Ascending aorta (tissue), 2 donors: ENCODE data around the gene TMEM108. TPM values are rescaled to one million over a fixed set of nuclear protein-coding genes. Genes with fewer than 3 reads are reported as not detected.

Experiments used
- DNase-seq, 2 donors: peaks; one replicate each; pipeline ENCODE4 v3.0.0-alpha.2; 2019; ENCODE audit warnings: low spot score in 2 of 2
- H3K27ac ChIP-seq, 2 donors: fragments of 200-600 bp; sonication (generic); one replicate each; pipeline ENCODE4 v1.5.1; 2016 to 2017; ENCODE audit warnings: mild to moderate bottlenecking in 1 of 2
- H3K27me3 ChIP-seq: fragments of 200-600 bp; sonication (generic); one replicate; pipeline ENCODE4 v1.5.1; 2017
- H3K36me3 ChIP-seq, 2 donors: fragments of 200-600 bp; sonication (generic); one replicate each; pipeline ENCODE4 v1.5.1; 2016
- H3K4me1 ChIP-seq, 2 donors: fragments of 200-600 bp; sonication (generic); one replicate each; pipeline ENCODE4 v1.5.1; 2016 to 2017; ENCODE audit warnings: mild to moderate bottlenecking in 1 of 2
- H3K4me3 ChIP-seq, 2 donors: fragments of 200-600 bp; sonication (generic); one replicate each; pipeline ENCODE4 v1.5.1; 2016 to 2017; ENCODE audit warnings: mild to moderate bottlenecking in 1 of 2
- H3K9me3 ChIP-seq, 2 donors: fragments of 200-600 bp; sonication (generic); one replicate each; pipeline ENCODE4 v1.5.1; 2016
- intact Hi-C: fragments of 100-400 bp; cut with DNase I; formaldehyde crosslinking; loops from one replicate; pipeline ENCODE4 v1.15.1; 2023
- total RNA-seq: library from RNA; depleted of rRNA; stranded (reverse); fragments of >200 nt; gene quantifications from one replicate; pipeline ENCODE4 v1.1.0, GENCODE V29; 2016
- TF ChIP-seq, protein P1 (sequence below), 3 experiments: fragments of 200-600 bp in 2 of 3; fragments of 450-650 bp in 1 of 3; sonication (generic) in 2 of 3; IDR thresholded peaks; one replicate each; pipeline ENCODE4 v1.5.1; 2016 to 2019; ENCODE audit warnings: antibody characterized with exemption in 3 of 3, mild to moderate bottlenecking in 1 of 3, moderate library complexity in 1 of 3

The TMEM108 gene
- total RNA-seq, 1 donor from 2014 or later, result not detected

DNA sequence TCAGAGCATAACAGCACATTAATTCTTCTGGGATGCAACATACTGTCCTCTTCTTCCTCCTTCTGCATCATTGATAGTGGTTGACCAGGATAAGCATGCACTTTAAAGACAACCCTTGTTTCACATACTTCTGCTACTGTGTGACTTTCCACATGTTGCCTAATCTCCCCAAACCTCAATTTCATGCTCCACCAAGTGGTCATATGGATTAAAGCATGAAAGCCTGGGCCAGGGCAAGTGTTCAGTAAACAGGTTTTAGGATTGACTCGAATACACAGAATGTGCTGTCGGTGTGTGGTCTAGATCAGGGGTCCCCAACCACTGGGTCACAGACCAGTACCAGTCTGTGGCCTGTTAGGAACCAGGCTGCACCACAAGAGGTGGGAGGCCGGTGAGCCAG lies 339.2 kb downstream of the TMEM108 start:
- DNase-seq, result no peak
- Histone ChIP-seq H3K27ac (no peak overlapping the region), H3K9me3 (no peaks in the 10 kb centered on the region), H3K27me3 (no peaks in the 10 kb centered on the region), H3K4me3 (no peak overlapping the region), H3K4me1 (no peaks in the 10 kb centered on the region), H3K36me3 (no peaks in the 10 kb centered on the region)
- TF ChIP-seq, protein P1, sequence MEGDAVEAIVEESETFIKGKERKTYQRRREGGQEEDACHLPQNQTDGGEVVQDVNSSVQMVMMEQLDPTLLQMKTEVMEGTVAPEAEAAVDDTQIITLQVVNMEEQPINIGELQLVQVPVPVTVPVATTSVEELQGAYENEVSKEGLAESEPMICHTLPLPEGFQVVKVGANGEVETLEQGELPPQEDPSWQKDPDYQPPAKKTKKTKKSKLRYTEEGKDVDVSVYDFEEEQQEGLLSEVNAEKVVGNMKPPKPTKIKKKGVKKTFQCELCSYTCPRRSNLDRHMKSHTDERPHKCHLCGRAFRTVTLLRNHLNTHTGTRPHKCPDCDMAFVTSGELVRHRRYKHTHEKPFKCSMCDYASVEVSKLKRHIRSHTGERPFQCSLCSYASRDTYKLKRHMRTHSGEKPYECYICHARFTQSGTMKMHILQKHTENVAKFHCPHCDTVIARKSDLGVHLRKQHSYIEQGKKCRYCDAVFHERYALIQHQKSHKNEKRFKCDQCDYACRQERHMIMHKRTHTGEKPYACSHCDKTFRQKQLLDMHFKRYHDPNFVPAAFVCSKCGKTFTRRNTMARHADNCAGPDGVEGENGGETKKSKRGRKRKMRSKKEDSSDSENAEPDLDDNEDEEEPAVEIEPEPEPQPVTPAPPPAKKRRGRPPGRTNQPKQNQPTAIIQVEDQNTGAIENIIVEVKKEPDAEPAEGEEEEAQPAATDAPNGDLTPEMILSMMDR (IDR thresholded peaks at IDR 0.05), result peak in 1 of 3 experiments; percentile 28
- intact Hi-C loops, result no loop called here

GRCh38 chr3:133379926-133380325 lies 341.7 kb downstream of the TMEM108 start:
- Histone ChIP-seq H3K4me1 (no peaks in the 10 kb centered on the region), H3K4me3 (no peak overlapping the region), H3K27me3 (no peaks in the 10 kb centered on the region), H3K36me3 (no peaks in the 10 kb centered on the region), H3K27ac (no peak overlapping the region), H3K9me3 (no peaks in the 10 kb centered on the region)
- intact Hi-C loops, result loop anchor here (5.0 kb wide), 2 partner anchors 338 to 643 kb away; no protein-coding TSS in a partner anchor
- TF ChIP-seq, protein P1 (IDR thresholded peaks at IDR 0.05), result no peak
- no peak for DNase-seq

GRCh38 chr3:133380481-133381225 lies 342.5 kb downstream of the TMEM108 start:
- intact Hi-C loops, result loop anchor here (5.0 kb wide), 2 partner anchors 338 to 643 kb away; no protein-coding TSS in a partner anchor
- no peak for DNase-seq

DNA sequence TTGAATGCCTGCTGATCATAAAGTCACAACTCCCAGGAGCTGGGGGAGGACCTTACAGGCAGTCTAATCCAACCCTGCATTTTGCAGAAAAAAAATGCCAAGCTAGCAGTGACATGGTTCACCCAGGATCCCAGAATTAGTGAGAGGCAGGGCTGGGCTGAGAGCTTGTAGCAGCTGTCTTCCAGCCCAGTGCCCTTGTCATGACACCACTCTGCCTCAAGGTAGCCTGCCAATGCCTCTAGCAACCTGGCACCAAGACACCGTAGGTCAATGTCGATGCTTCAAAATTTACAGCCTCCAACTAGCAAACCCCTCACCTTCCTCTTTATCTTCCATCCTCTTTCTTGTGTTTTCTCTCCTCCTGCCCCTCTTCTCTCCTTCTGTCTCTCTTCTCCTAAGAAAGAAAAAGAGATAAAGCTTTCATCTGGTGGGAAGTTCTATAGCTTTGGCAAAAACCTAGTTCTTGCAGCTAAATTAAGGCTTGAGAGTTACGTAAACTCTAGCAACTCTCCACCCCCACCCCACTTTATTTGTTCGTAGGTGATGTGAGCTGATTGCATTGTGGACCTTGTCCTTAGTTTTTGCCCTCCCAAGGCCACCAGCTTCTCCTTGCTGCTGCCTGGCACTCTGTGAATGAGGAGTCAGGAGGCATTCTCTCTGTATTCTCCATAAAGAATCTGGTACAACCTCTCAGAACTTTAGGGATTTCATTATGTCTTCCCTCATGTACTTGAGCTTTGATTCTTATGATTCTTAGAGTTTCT lies 343.3 kb downstream of the TMEM108 start:
- DNase-seq, result no peak
- Histone ChIP-seq H3K4me1 (no peaks in the 10 kb centered on the region), H3K4me3 (no peak overlapping the region), H3K36me3 (no peaks in the 10 kb centered on the region), H3K9me3 (no peaks in the 10 kb centered on the region), H3K27me3 (no peaks in the 10 kb centered on the region), H3K27ac (no peak overlapping the region)
- TF ChIP-seq, protein P1 (IDR thresholded peaks at IDR 0.05), result no peak
- intact Hi-C loops, result loop anchor here (5.0 kb wide), 2 partner anchors 339 to 644 kb away; no protein-coding TSS in a partner anchor

More at GRCh38 chr3:133380481-133381225, 342.5 kb downstream of the TMEM108 start:
- TF ChIP-seq, protein P1 (IDR thresholded peaks at IDR 0.05), result no peak
- Histone ChIP-seq H3K9me3 (no peaks in the 10 kb centered on the region), H3K4me1 (no peaks in the 10 kb centered on the region), H3K27ac (no peak overlapping the region), H3K27me3 (no peaks in the 10 kb centered on the region), H3K36me3 (no peaks in the 10 kb centered on the region), H3K4me3 (no peak overlapping the region)

GRCh38 chr3:133383175-133383574 lies 345.0 kb downstream of the TMEM108 start:
- intact Hi-C loops, result loop anchor here (5.0 kb wide), 2 partner anchors 341 to 646 kb away; no protein-coding TSS in a partner anchor
- Histone ChIP-seq H3K27me3 (no peaks in the 10 kb centered on the region), H3K36me3 (no peaks in the 10 kb centered on the region), H3K27ac (no peak overlapping the region), H3K4me3 (no peak overlapping the region), H3K9me3 (no peaks in the 10 kb centered on the region), H3K4me1 (no peaks in the 10 kb centered on the region)
- DNase-seq, result no peak
- TF ChIP-seq, protein P1 (IDR thresholded peaks at IDR 0.05), result no peak
